ENCODE measurements around the gene LEMD3. TPM values are rescaled to one million over a fixed set of nuclear protein-coding genes. Genes with fewer than 3 reads are reported as not detected.

LEMD3 gene
- total RNA-seq, 4 donors from 2014 or later: 16.1 to 46.6 (median 30.0) TPM

GRCh38 chr12:65188179-65188701 lies 18.9 kb downstream of the LEMD3 start:
- Histone ChIP-seq H3K27ac (no peak overlapping the region), H3K4me1 (peaks cover 0 to 6% (median 0%) of the 10 kb centered on the region in 3 donors), H3K36me3 (no peaks in the 10 kb centered on the region), H3K4me3 (no peak overlapping the region), H3K9me3 (no peaks in the 10 kb centered on the region), H3K27me3 (no peaks in the 10 kb centered on the region)
- intact Hi-C loops (cut with DNase I): no loop called here
- no peak for DNase-seq
- WGBS, 2 donors: 55 to 83% methylated on average over 3 of the region's 3 CpGs
- TF ChIP-seq CTCF (IDR thresholded peaks at IDR 0.05) (no peak), POLR2A (IDR thresholded peaks at IDR 0.05) (no peak)

- Histone ChIP-seq H3K27me3 (no peaks in the 10 kb centered on the region), H3K4me1 (peaks cover 0 to 6% (median 0%) of the 10 kb centered on the region in 3 donors), H3K9me3 (no peaks in the 10 kb centered on the region), H3K4me3 (no peak overlapping the region), H3K36me3 (no peaks in the 10 kb centered on the region), H3K27ac (no peak overlapping the region)
- TF ChIP-seq POLR2A (IDR thresholded peaks at IDR 0.05) (no peak), CTCF (IDR thresholded peaks at IDR 0.05) (no peak)
- intact Hi-C loops (cut with DNase I): no loop called here
- WGBS, 2 donors: 87 to 88% methylated on average over 4 of the region's 4 CpGs
- no peak for DNase-seq
Measured at GRCh38 chr12:65189028-65189718, 19.8 kb downstream of the LEMD3 start.

- Histone ChIP-seq H3K27ac (no peak overlapping the region), H3K27me3 (no peaks in the 10 kb centered on the region), H3K4me1 (peaks cover 0 to 9% (median 4%) of the 10 kb centered on the region in 3 donors), H3K4me3 (no peak overlapping the region), H3K36me3 (no peaks in the 10 kb centered on the region), H3K9me3 (peaks cover 0 to 4% (median 0%) of the 10 kb centered on the region in 3 donors)
- TF ChIP-seq CTCF (IDR thresholded peaks at IDR 0.05) (no peak), POLR2A (IDR thresholded peaks at IDR 0.05) (no peak)
- no peak for DNase-seq
- intact Hi-C loops (cut with DNase I): no loop called here
- WGBS, 2 donors: 62 to 73% methylated on average over 9 of the region's 9 CpGs
Measured at GRCh38 chr12:65192963-65193516, 23.7 kb downstream of the LEMD3 start.

- peaks cover 0 to 4% (median 0%) of the 10 kb centered on the region in 3 donors for H3K9me3 ChIP-seq
- WGBS, 2 donors: 90 to 94% methylated on average over 4 of the region's 4 CpGs
- peaks cover 0 to 7% (median 4%) of the 10 kb centered on the region in 3 donors for H3K4me1 ChIP-seq
- H3K4me3 ChIP-seq: no peak overlapping the region
- TF ChIP-seq CTCF (IDR thresholded peaks at IDR 0.05) (no peak), POLR2A (IDR thresholded peaks at IDR 0.05) (no peak)
- H3K27me3 ChIP-seq: no peaks in the 10 kb centered on the region
- H3K27ac ChIP-seq: no peak overlapping the region
- H3K36me3 ChIP-seq: no peaks in the 10 kb centered on the region
- intact Hi-C loops (cut with DNase I): no loop called here
- DNase-seq: no peak
Measured at GRCh38 chr12:65194949-65195348, 25.6 kb downstream of the LEMD3 start.

GRCh38 chr12:65195387-65196055 lies 26.1 kb downstream of the LEMD3 start:
- Histone ChIP-seq H3K9me3 (peaks cover 0 to 4% (median 0%) of the 10 kb centered on the region in 3 donors), H3K36me3 (no peaks in the 10 kb centered on the region), H3K4me1 (peaks cover 0 to 7% (median 4%) of the 10 kb centered on the region in 3 donors), H3K27me3 (no peaks in the 10 kb centered on the region), H3K27ac (no peak overlapping the region), H3K4me3 (no peak overlapping the region)
- intact Hi-C loops (cut with DNase I): no loop called here
- DNase-seq: no peak
- WGBS, 2 donors: 78 to 81% methylated on average over 2 of the region's 2 CpGs
- TF ChIP-seq CTCF (IDR thresholded peaks at IDR 0.05) (no peak), POLR2A (IDR thresholded peaks at IDR 0.05) (no peak)

Measured in esophagus squamous epithelium (tissue), 5 donors.